ENCODE data around the gene SIGLEC10.

Gene SIGLEC10

GRCh38 chr19:51375504-51376221, 41.8 kb downstream of the SIGLEC10 start:
- Histone ChIP-seq H3K14ac (ENCODE audit: low read length) (no peak overlapping the region), H2AK5ac (ENCODE audit: low read length) (no peak overlapping the region), H4K8ac (ENCODE audit: low read depth, low read length) (no peak overlapping the region), H3K4me2 (ENCODE audit: low read length) (no peak overlapping the region), H2BK5ac (ENCODE audit: low read depth, low read length, poor library complexity) (no peak overlapping the region), H3K79me1 (ENCODE audit: low read length) (no peaks in the 10 kb centered on the region), H3K9ac (ENCODE audit: low read length) (no peak overlapping the region), H3K79me2 (ENCODE audit: control insufficient read depth, insufficient read depth, low read length, poor library complexity) (no peaks in the 10 kb centered on the region), H2AFZ (ENCODE audit: insufficient read depth, low read length, poor library complexity) (no peak overlapping the region), H3K4me3 (ENCODE audit: low read depth, low read length) (no peak overlapping the region), H3K23ac (ENCODE audit: low read length) (no peak overlapping the region), H3K27me3 (ENCODE audit: insufficient read depth, low read length) (no peaks in the 10 kb centered on the region), H2BK120ac (ENCODE audit: insufficient read depth, low read length, poor library complexity) (no peak overlapping the region), H4K91ac (ENCODE audit: low read depth, low read length) (no peak overlapping the region), H3K27ac (ENCODE audit: low read depth, low read length) (no peak overlapping the region), H3K36me3 (ENCODE audit: control insufficient read depth in 1 of 2, insufficient read depth in 2 of 2, low read length in 2 of 2) (no peaks in the 10 kb centered on the region), H3K4ac (ENCODE audit: low read depth, low read length) (no peak overlapping the region), H3K4me1 (ENCODE audit: control insufficient read depth in 1 of 2, insufficient read depth in 2 of 2, low read length in 2 of 2) (no peaks in the 10 kb centered on the region), H4K12ac (ENCODE audit: low read depth, low read length) (no peak overlapping the region), H2BK12ac (ENCODE audit: low read length) (no peak overlapping the region), H3K9me3 (ENCODE audit: insufficient read depth, low read depth, low read length) (peaks cover 3% of the 10 kb centered on the region), H3K18ac (ENCODE audit: low read length) (no peak overlapping the region)
- no peak for DNase-seq
- no CpG with 5 or more reads among the region's 11 CpGs for WGBS (ENCODE audit: extremely low coverage, insufficient coverage, insufficient read length)

- no CpG with 5 or more reads among the region's 9 CpGs for WGBS (ENCODE audit: extremely low coverage, insufficient coverage, insufficient read length)
Observed at GRCh38 chr19:51372649-51373504, 44.6 kb downstream of the SIGLEC10 start, which contains the start of gene NKG7. NKG7 (minus strand) TSS chr19:51372654; CDS start chr19:51372535, 119 bp downstream.

GRCh38 chr19:51372021-51372648, 45.3 kb downstream of the SIGLEC10 start:
- H3K23ac ChIP-seq (ENCODE audit: low read length), result no peak overlapping the region
- H3K36me3 ChIP-seq (ENCODE audit: control insufficient read depth in 1 of 2, insufficient read depth in 2 of 2, low read length in 2 of 2), result no peaks in the 10 kb centered on the region
- H3K27ac ChIP-seq (ENCODE audit: low read depth, low read length), result no peak overlapping the region
- H2BK120ac ChIP-seq (ENCODE audit: insufficient read depth, low read length, poor library complexity), result no peak overlapping the region
- no peak overlapping the region for H3K18ac ChIP-seq (ENCODE audit: low read length)
- peaks cover 12% of the 10 kb centered on the region for H3K79me1 ChIP-seq (ENCODE audit: low read length)
- peaks cover 7% of the 10 kb centered on the region for H3K79me2 ChIP-seq (ENCODE audit: control insufficient read depth, insufficient read depth, low read length, poor library complexity)
- no peak overlapping the region for H4K12ac ChIP-seq (ENCODE audit: low read depth, low read length)
- no peak overlapping the region for H3K14ac ChIP-seq (ENCODE audit: low read length)
- WGBS (ENCODE audit: extremely low coverage, insufficient coverage, insufficient read length), result no CpG with 5 or more reads among the region's 18 CpGs
- no peak overlapping the region for H4K8ac ChIP-seq (ENCODE audit: low read depth, low read length)
- no peak overlapping the region for H2AFZ ChIP-seq (ENCODE audit: insufficient read depth, low read length, poor library complexity)
- H2BK12ac ChIP-seq (ENCODE audit: low read length), result no peak overlapping the region
- no peak overlapping the region for H3K4me3 ChIP-seq (ENCODE audit: low read depth, low read length)
- H3K9ac ChIP-seq (ENCODE audit: low read length), result no peak overlapping the region
- H3K4me2 ChIP-seq (ENCODE audit: low read length), result no peak overlapping the region
- H4K91ac ChIP-seq (ENCODE audit: low read depth, low read length), result no peak overlapping the region
- no peak overlapping the region for H2BK5ac ChIP-seq (ENCODE audit: low read depth, low read length, poor library complexity)
- H3K4me1 ChIP-seq (ENCODE audit: control insufficient read depth in 1 of 2, insufficient read depth in 2 of 2, low read length in 2 of 2), result peaks cover 7 to 9% of the 10 kb centered on the region in 2 experiments
- H3K27me3 ChIP-seq (ENCODE audit: insufficient read depth, low read length), result no peaks in the 10 kb centered on the region
- no peak overlapping the region for H3K4ac ChIP-seq (ENCODE audit: low read depth, low read length)
- H2AK5ac ChIP-seq (ENCODE audit: low read length), result no peak overlapping the region
- DNase-seq, result no peak
- H3K9me3 ChIP-seq (ENCODE audit: insufficient read depth, low read depth, low read length), result no peaks in the 10 kb centered on the region

More at GRCh38 chr19:51372649-51373504, 44.6 kb downstream of the SIGLEC10 start, which contains the start of gene NKG7:
- no peak within 1 kb of the TSS for H4K8ac ChIP-seq (ENCODE audit: low read depth, low read length)
- peaks cover 5% of the 10 kb centered on the region for H3K79me2 ChIP-seq (ENCODE audit: control insufficient read depth, insufficient read depth, low read length, poor library complexity)
- no peaks in the 10 kb centered on the region for H3K36me3 ChIP-seq (ENCODE audit: control insufficient read depth in 1 of 2, insufficient read depth in 2 of 2, low read length in 2 of 2)
- no peak within 1 kb of the TSS for H4K91ac ChIP-seq (ENCODE audit: low read depth, low read length)
- H2BK12ac ChIP-seq (ENCODE audit: low read length), result no peak within 1 kb of the TSS
- H3K27ac ChIP-seq (ENCODE audit: low read depth, low read length), result no peak within 1 kb of the TSS
- no peak within 1 kb of the TSS for H3K18ac ChIP-seq (ENCODE audit: low read length)
- peaks cover 7 to 9% of the 10 kb centered on the region in 2 experiments for H3K4me1 ChIP-seq (ENCODE audit: control insufficient read depth in 1 of 2, insufficient read depth in 2 of 2, low read length in 2 of 2)
- H3K9me3 ChIP-seq (ENCODE audit: insufficient read depth, low read depth, low read length), result no peaks in the 10 kb centered on the region
- no peak within 1 kb of the TSS for H3K9ac ChIP-seq (ENCODE audit: low read length)
- H2AFZ ChIP-seq (ENCODE audit: insufficient read depth, low read length, poor library complexity), result no peak within 1 kb of the TSS
- no peak within 1 kb of the TSS for H2BK120ac ChIP-seq (ENCODE audit: insufficient read depth, low read length, poor library complexity)
- no peak within 1 kb of the TSS for H3K4me3 ChIP-seq (ENCODE audit: low read depth, low read length)
- DNase-seq, result no peak
- no peak within 1 kb of the TSS for H3K4ac ChIP-seq (ENCODE audit: low read depth, low read length)
- H2BK5ac ChIP-seq (ENCODE audit: low read depth, low read length, poor library complexity), result no peak within 1 kb of the TSS
- no peak within 1 kb of the TSS for H3K4me2 ChIP-seq (ENCODE audit: low read length)
- H3K27me3 ChIP-seq (ENCODE audit: insufficient read depth, low read length), result no peaks in the 10 kb centered on the region
- peaks cover 8% of the 10 kb centered on the region for H3K79me1 ChIP-seq (ENCODE audit: low read length)
- no peak within 1 kb of the TSS for H4K12ac ChIP-seq (ENCODE audit: low read depth, low read length)
- H3K23ac ChIP-seq (ENCODE audit: low read length), result no peak within 1 kb of the TSS
- H3K14ac ChIP-seq (ENCODE audit: low read length), result no peak within 1 kb of the TSS
- no peak within 1 kb of the TSS for H2AK5ac ChIP-seq (ENCODE audit: low read length)

- Histone ChIP-seq H3K79me1 (ENCODE audit: low read length) (peaks cover 19% of the 10 kb centered on the region), H3K79me2 (ENCODE audit: control insufficient read depth, insufficient read depth, low read length, poor library complexity) (peaks cover 12% of the 10 kb centered on the region), H3K27me3 (ENCODE audit: insufficient read depth, low read length) (no peaks in the 10 kb centered on the region), H3K9ac (ENCODE audit: low read length) (no peak overlapping the region), H3K4me3 (ENCODE audit: low read depth, low read length) (no peak overlapping the region), H3K27ac (ENCODE audit: low read depth, low read length) (no peak overlapping the region), H3K4me1 (ENCODE audit: control insufficient read depth in 1 of 2, insufficient read depth in 2 of 2, low read length in 2 of 2) (peaks cover 7 to 9% of the 10 kb centered on the region in 2 experiments), H2AFZ (ENCODE audit: insufficient read depth, low read length, poor library complexity) (no peak overlapping the region), H3K36me3 (ENCODE audit: control insufficient read depth in 1 of 2, insufficient read depth in 2 of 2, low read length in 2 of 2) (no peaks in the 10 kb centered on the region), H3K4me2 (ENCODE audit: low read length) (no peak overlapping the region), H2BK120ac (ENCODE audit: insufficient read depth, low read length, poor library complexity) (no peak overlapping the region), H2BK12ac (ENCODE audit: low read length) (no peak overlapping the region), H4K91ac (ENCODE audit: low read depth, low read length) (no peak overlapping the region), H3K14ac (ENCODE audit: low read length) (no peak overlapping the region), H3K9me3 (ENCODE audit: insufficient read depth, low read depth, low read length) (no peaks in the 10 kb centered on the region), H3K23ac (ENCODE audit: low read length) (no peak overlapping the region), H2AK5ac (ENCODE audit: low read length) (no peak overlapping the region), H3K18ac (ENCODE audit: low read length) (no peak overlapping the region), H4K8ac (ENCODE audit: low read depth, low read length) (no peak overlapping the region), H2BK5ac (ENCODE audit: low read depth, low read length, poor library complexity) (no peak overlapping the region), H3K4ac (ENCODE audit: low read depth, low read length) (no peak overlapping the region), H4K12ac (ENCODE audit: low read depth, low read length) (no peak overlapping the region)
- DNase-seq, result no peak
- WGBS (ENCODE audit: extremely low coverage, insufficient coverage, insufficient read length), result no CpG with 5 or more reads among the region's 8 CpGs
Observed at GRCh38 chr19:51371186-51371690, 46.2 kb downstream of the SIGLEC10 start.

All from trophoblast cell (in vitro differentiated cells and primary cell).